Measurements from ENCODE around the gene DIP2A.
"Not testable (repeated sequence)": the region's sequence is repeated elsewhere in the genome, so short reads cannot be mapped to it uniquely, and the experiment has no call there.

DIP2A gene

DNA sequence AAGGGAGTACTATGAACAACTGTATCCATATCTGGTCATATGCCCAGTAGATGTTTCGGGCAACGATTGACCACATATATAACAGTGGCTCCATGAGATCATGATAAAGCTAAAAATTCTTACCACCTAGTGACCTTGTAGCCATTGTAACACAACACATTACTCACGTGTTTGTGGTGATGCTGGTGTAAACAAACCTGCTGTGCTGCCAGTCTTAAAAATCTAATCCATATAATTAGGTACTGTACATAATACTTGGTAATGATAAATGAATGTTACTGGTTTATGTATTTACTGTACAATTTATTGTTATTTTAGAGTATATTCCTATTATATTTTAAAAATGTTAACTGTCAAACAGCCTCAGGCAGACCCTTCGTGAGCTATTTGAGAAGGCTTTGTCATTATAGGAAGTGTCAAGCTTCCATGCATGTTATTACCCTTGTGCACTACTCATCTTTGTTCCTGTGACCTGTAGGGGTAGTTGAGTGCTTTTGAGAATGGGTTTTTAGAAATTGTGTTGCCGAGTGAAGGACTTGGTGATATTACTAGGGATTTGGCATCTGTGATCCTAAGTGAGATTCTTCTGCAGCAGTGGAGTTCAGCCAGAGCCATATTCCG is 23.6 kb downstream of the DIP2A start:
- no peak for DNase-seq (ENCODE audit: low read depth)

DNA sequence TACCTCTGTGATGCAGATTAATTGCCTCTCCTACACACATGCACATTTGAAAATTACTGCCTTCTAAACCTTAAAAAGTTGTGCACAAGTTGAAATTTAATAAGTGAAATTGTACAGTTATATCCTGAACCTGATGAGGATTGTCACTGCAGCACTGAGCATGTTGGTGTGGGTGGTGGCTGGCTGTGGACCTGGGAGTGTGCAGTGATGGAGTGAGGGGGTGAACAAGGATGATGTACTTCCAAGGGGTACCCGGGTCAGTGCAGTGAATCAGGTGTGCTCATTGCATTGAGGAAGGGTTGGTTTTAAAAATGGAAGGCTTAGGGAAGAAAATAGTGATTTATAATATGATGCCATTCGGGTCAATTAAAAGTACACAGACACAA is 24.1 kb downstream of the DIP2A start:
- DNase-seq (ENCODE audit: low read depth) = no peak

DNA sequence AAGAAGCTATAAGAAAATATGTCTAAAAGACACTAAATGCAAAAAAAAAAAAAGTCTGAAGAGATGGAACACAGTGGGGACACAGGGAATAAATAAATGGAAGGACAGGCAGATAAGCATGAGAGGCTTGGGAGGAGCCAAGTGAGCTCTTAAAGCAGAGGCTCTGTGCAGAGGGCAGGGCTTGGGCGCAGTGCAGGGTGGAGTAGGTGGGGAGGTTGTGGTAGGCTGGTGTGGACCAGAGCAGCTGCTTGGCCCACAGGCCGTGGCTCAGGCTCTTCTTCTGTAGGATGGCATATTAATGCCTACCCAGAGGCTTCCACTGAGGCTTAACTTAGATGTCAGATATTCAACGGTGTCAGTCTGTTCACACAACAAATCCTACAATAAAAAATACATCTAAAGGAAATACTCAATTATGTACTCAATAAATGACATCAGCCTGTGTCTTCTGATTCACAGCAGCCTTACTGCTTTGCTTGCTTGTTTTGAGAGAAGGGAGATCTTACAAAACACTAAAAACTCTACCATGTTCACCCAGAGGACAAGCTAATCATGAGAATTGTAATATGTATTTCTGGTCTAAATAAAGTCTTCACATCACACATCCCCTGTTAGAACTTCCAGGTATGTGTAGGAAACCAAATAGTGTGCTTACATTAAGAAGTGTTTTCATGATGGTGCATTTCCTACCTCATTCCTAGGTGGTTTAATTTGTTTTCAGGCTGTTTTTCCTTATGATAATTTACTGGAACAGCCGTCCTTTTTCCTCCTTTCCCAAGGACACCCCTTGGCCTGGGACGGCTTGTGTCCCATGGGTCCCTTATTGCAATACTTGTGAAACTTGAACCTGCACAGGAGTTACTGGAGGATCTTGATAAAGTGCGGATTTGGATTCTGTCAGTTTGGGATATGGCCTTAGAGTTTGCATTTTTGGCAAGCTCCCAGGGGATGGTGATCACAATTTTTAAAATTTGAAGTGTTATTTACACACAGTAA is 24.9 kb downstream of the DIP2A start:
- no peak for DNase-seq (ENCODE audit: low read depth)

DNA sequence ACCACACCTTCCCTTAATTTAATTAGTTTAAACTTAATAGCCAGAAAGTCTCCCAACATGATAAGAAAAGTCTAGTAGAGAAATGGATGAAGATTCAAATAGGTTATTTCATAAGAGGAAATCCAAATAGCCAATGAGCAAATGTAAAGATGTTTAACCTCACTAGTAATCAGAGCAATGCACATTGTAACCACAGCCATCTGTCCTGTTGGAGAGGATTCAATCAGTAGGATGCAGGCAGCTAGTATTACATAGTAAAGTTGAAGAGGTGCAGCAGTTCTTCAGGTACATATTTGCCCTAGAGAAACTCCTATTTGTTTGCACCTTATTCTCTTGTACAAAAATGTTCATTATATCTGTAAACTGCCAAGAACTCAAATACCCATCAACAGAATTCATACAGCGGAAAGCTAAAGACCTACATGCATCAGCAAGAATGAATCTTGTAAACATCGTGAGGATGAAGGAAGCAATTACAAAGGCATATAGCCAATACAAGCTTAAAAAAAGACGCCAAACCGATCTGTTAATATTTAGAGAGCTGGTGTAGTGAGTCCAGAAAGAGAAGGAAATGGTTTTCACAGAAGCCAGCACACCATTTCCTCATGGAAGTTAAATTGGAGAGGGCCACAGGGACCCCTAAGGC is 27.9 kb downstream of the DIP2A start:
- DNase-seq (ENCODE audit: low read depth) = no peak

DNA sequence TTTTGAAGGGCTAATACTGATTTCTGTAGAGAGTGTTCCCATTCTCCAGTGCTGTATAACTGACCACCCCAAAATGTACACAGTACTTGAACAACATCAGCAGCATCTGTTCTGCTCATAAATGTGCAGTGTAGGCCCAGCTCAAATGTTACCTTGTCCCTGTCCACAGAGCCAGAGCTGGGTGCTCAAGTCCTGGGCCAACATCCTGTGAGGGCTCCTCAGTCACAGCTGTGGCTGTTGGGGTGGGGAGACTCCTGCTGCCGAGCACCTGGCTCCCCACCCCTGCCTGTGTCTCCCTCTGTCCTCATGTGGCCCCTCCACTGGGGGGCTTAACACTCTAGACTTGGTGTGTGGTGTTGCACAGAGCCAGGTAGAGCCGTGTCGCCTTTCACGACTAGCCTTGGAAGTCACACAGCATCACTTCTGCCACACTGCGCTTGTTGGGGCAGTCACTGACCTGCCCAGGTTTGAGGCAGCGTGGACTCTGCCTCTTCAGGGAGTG is 30.5 kb downstream of the DIP2A start:
- DNase-seq (ENCODE audit: low read depth) = no peak

DNA sequence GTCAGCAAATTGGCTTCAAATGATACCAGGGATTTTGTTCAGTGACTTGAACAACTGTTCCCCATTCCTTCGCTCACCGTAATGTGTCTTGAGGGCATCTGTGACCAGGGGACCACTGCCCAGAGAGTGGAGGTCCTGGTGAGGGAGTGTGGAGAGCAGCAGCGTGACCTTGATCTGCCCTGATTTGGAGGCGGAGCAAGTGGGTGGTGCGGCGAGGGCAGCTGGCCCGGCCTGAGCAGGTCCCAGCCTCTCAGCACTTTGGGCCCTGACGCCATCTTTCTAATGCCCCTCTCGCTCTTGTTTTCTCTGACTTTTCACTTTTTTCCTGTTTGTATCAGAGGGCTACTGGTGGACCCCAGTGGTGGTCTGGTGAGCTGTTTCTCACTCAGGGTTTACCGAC is 31.1 kb downstream of the DIP2A start:
- no peak for DNase-seq (ENCODE audit: low read depth)

DNA sequence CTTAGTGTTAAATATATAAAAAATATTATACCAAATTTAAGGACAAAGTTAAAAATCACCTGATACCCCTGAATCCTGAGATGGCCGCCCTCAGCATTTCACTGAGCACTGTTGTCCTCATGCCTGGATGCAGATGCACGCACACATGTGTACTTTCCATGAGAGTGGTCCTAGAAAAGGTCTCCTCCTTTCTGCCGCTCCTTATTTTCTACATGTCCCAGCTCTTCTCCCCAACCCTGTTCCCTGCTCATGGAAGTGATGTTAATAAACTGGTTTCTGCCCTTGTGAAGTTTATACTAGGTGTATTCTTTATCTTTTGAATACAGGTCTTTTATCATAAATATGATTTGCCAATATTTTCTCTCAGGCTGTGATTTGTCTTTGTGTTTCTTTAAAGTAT is 32.9 kb downstream of the DIP2A start:
- no peak for DNase-seq (ENCODE audit: low read depth)

DNA sequence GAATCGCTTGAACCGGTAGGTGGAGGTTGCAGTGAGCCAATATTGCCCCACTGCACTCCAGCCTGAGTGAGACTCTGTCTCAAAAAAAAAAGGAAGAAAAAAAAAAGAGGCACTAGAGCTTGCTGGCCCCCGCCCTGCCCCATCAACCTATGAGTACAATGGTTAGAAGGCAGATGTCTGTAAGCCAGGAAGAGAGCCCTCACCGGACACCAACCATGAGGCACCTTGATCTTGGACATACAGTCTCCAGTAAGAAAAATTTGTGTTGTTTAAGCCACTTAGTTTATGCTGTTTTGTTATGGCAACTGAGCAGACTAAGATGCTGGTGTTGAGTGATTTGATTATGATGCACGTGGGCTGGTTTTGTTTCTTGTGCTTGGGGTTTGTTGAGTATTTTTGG is 34.2 kb downstream of the DIP2A start:
- DNase-seq (ENCODE audit: low read depth) = no peak

DNA sequence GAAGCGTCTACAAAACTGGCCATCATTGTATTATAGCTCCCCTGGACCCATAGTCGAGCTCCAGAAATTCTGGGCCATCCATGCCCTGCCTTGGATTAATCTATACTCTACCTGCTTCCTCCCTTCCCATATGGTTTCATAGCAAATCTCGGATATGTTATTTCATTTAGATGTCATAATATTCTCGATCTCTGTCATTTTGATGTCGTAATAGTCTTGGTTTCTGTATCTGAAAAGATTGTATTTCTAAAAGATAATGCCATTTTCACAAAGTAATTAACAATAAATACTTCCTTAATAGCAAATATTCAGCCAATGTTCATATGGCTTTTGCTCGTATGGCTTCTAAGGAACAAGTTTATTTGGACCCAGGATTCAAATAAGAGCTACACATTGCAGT is 35.1 kb downstream of the DIP2A start:
- no peak for DNase-seq (ENCODE audit: low read depth)

DNA sequence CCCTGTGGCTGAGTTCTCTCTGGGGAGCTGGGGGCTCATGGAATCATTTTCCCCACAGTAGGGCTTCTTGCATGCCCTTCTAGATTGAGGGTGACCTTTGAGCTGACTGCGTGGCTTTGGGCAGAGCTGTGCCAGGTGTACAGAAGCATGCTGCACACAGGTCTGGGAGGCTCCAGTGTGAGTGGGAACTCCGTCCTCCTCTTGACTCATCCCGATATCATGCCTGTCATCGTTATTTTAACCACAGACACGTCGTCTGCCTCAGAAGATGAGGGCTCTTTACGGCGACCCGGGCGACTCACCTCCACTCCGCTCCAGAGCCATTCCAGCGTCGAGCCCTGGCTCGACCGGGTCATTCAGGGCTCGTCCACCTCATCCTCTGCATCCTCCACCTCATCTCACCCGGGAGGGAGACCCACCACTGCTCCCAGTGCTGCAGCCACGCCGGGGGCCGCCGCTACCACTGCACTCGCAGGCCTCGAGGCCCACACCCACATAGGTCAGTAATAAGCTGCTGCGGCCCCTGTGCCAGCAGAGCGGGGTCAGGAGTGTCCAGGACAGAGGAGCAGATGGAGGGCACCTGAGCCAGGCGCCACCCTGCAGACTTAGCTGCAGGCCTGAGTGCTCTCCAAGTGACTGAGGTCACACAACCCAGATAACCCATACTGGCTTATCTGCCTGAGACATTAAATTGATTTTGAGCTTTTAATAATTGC is 39.8 kb downstream of the DIP2A start:
- DNase-seq (ENCODE audit: low read depth) = no peak

DNA sequence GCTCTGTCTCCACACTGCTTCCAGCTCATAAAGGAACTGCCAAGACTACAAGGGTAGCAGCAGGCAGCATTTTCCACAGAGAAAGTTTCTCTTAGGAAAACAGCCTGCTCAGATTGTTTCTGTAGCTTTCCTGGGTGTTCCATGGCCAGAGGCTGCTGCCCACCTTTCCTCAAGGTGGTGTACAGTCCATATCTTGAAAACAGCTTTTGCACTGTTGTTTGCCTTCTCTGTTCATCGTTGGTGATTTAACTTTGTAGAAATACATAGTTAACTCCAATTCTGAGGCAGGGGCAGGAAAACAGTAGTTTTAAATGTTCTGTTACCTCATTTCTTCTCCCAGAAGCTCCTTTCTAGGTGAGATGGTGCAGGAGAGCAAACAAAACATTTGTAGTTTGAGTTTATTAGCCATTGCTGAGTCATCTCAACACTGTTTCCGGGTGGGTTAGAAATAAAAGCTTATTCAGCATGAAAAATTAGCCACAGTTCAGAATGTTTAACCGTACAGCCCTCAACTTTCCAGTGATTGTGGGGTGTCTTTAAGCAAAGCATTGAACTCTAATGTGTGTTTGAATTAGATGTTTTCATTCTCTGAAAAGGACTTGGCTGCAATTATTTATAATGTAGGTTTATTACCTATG is 41.7 kb downstream of the DIP2A start:
- no peak for DNase-seq (ENCODE audit: low read depth)

DNA sequence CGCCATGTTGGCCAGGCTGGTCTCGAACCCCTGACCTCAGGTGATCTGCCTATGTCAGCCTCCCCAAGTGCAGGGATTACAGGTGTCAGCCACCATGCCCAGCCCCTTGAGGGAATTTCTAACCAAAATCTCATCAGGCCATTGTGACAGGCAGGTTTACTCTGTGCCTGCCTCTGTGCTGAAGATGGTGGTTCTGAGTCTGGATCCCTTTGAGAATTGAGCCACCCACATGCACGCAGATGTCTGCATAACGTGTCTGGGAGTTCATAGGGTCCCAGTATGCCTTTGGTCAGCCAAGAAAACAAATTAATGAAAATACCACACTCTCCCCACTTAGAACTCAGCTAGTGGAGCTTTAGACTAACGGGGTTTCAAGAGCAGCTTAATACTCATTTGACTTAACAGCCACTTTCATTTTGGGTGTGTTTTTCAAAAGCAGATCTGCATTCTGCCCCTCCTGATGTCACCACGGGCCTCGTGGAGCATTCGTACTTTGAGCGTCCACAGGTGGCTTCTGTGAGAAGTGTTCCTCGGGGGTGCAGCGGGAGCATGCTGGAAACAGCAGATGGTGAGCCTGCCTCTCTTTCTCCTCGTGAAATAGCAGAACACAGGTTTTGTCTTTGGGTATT is 45.3 kb downstream of the DIP2A start:
- DNase-seq (ENCODE audit: low read depth) = no peak

DNA sequence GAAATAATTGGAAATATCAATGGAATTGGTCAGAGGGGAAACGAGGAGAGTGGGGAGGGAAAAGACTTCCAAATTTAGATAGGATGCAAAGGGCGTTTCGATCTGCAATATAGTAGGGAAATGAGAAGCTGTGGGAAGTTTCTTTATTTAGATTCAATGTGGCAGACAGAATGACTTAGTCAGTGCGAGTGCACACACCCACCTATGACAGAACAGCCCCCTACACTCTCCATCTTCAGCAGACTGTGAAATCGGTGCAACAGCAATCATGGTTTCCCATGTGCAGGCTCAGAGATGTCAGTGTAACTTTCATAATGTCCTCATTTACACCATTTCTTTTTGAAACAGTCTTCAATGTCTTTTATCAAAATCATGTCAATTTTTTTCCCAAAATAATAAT is 46.0 kb downstream of the DIP2A start:
- no peak for DNase-seq (ENCODE audit: low read depth)

DNA sequence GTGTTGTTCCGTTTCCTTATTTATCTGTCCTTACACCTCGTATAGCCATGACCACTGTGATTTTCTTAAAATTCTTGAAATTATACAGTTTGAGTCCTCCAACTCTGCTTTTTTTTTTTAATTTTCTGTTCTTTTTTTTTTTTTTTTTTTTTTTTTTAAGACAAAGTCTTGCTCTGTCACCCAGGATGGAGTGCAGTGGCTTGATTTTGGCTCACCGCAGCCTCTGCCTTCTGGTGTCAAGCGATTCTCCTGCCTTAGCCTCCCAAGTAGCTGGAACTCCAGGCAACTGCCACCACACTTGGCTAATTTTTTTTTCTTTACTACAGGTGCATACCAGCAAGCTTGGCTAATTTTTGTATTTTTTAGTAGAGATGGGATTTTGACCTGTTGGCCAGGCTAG is 48.9 kb downstream of the DIP2A start:
- no peak for DNase-seq (ENCODE audit: low read depth)

DNA sequence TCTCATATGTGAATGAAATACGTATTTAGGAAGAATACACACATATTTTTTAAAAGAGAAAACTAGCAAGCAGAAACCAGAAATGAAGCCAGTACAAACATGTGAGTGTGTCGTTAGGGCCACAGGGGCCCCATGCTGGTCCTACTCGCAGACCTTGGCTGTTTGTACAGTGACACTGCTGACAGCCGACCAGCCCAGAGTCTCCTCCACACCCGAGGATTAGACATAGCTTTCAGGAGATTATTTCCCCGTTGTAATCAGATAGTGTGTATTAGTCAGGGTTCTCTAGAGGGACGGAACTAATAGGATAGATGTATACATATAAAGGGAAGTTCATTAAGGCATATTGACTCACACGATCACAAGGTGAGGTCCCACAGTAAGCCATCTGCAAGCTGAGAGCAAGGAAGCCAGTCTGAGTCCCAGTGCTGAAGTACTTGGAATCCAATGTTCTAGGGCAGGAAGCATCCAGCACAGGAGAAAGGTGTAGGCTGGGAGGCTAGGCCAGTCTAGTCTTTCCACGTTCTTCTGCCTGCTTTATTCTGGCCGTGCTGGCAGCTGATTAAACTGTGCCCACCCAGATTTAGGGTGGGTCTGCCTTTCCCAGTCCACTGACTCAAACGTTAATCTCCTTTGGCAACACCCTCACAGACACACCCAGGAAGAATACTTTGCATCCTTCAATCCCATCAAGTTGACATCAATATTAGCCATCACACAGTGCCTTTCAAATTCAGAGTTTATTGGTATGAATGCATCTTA is 51.2 kb downstream of the DIP2A start:
- DNase-seq (ENCODE audit: low read depth) = no peak

DNA sequence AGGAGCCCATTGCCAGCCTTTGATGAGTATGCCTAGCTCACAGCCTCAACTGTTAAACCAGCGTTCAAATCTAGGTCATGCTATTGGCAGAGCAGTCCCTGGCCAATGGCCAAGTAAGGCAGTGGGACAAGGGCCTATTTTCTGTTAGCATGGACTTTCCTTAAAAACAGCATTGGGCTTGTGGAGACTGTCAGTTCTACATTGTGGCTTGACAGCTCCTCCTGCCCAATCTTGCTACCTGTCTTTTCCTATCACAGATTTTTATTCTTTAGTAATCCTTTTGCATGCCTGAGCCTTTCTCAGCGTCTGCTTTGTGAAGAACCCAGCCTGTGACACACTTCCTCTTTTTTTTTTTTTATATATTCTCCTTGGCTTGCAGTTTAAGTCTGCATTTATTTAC is 56.4 kb downstream of the DIP2A start:
- no peak for DNase-seq (ENCODE audit: low read depth)

DNA sequence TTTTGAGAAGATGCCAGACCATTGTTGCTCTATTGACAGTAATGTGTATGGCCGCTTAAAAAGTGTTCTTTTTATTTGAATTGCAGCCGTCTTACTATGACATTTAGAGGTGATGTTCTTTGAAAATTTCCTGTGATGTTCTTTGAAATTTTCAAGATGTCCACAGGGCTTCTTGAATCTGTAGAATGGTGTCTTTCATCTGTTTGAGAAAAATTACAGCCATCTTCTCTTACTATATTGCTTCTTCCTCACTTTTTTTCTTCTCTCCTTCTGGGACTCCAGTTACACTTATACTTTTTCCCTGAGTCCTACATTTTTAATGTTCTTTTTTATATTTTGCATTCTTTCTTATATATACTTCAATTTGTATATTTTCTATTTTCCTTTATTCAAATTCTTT is 57.4 kb downstream of the DIP2A start:
- no peak for DNase-seq (ENCODE audit: low read depth)

DNA sequence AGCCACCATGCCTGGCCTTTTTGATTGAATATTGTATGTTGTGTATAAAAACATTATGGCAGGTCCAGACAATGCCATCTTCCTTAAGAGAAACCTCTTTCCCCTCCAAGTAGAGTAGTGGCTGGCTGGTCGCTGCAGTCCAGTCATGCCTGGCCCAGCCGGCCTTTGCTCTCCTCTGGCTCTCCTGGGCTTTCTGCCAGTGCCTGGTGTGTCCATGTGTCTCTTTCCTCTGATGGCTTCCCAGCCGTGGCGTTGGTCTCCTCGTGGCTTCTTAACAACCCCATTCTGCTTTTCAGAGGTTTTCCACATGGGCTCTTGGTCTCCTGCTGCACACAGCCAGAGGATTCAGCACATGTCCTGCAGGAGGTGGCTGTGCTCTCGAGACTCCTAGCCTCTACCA is 58.7 kb downstream of the DIP2A start:
- DNase-seq (ENCODE audit: low read depth) = no peak

DNA sequence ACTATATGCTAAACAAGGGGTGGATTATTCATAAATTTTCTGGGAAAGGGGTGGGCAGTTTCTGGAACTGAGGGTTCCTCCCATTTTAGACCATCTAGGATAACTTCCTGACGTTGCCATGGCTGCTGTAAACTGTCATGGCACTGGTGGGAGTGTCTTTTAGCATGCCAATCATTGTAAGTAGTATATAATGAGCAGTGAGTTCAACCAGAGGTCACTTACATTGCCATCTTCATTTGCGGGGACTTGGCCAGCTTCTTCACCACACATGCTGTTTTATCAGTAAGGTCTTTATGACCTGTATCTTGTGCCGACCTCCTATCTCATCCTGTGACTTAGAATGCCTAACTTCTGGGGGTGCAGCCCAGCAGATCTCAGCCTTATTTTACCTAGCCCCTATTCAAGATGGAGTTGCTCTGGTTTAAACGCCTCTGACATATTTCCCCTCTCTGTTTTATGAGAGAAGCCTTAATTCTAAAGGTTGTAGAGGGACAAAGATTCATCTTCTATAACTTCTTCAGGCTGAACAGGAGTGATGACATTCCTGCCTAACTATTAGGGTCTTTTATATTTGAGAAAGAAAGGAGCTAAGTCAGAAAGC is 60.4 kb downstream of the DIP2A start:
- DNase-seq (ENCODE audit: low read depth) = no peak

DNA sequence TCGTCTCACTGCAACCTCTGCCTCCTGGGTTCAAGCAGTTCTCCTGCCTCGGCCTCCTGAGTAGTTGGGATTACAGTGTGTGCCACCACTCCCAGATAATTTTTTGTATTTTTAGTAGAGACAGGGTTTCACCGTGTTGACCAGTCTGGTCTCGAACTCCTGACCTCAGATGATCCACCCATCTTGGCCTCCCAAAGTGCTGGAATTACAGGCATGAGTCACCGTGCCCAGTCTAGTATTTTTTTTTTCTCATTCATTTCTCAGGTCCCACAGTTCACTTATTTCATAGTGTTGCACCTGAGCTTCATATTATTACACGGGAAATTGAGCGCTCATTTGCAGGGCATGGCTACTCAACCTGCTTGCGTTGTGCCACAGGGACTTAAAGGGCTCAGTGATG is 68.7 kb downstream of the DIP2A start:
- not testable (repeated sequence) for DNase-seq (ENCODE audit: low read depth)

Data from stimulated activated CD8-positive, alpha-beta memory T cell treated with anti-CD3 and anti-CD28 coated beads, Interleukin-15, amount 100 ng/mL, for 24 hours (primary cell).